Measurements from ENCODE around the gene FKRP.

FKRP gene

DNA sequence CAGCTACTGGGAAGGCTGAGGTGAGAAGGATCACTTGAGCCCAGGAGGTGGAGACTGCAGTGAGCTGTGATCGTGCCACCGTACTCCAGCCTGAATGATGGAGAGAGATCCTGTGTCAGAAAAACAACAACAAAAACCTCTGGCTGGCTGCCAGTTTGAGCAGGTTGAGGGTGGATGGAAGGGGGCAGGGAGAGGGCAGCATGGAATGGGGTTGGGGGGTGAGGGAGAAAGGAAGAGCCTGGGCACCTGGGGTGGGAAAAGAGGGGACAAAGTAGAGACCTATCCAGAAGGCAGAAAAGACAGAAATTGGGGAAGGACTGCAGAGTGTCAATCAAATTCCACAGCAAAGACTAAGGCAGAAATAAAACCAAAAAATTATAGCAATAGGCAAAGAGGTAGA, 37.8 kb downstream of the FKRP start:
- peaks cover 26% of the 10 kb centered on the region for H3K4me1 ChIP-seq (ENCODE audit: control insufficient read depth, low read length)
- H3K36me3 ChIP-seq (ENCODE audit: control insufficient read depth, low read length), result peaks cover 84% of the 10 kb centered on the region
- H3K27ac ChIP-seq (ENCODE audit: low read depth, low read length), result peak overlapping the region; percentile 89; the same call in 1 of the 2 replicates
- no peaks in the 10 kb centered on the region for H3K27me3 ChIP-seq (ENCODE audit: control insufficient read depth, low read length)
- H3K9me3 ChIP-seq (ENCODE audit: control insufficient read depth, insufficient read depth, low read length), result no peaks in the 10 kb centered on the region
- TF ChIP-seq CTCF (IDR thresholded peaks at IDR 0.05; ENCODE audit: low read depth, low read length, poor library complexity, severe bottlenecking) (no peak), EZH2phosphoT487 (IDR thresholded peaks at IDR 0.05; ENCODE audit: borderline replicate concordance, low read length) (no peak)
- H3K9me2 ChIP-seq (replicated peaks; ENCODE audit: control insufficient read depth, low read length), result no peaks in the 10 kb centered on the region
- peaks cover 72% of the 10 kb centered on the region for H3K79me2 ChIP-seq (ENCODE audit: control insufficient read depth, low read length)
- 0 out of 2 replicates have a peak, but pooled peaks cover 2% of the 10 kb centered on the region for H3F3A ChIP-seq (ENCODE audit: control insufficient read depth, insufficient read depth)
- H3K4me2 ChIP-seq (ENCODE audit: low read length), result peak overlapping the region; percentile 87
- peaks cover 25% of the 10 kb centered on the region; the same call in 1 of the 2 replicates for H4K20me1 ChIP-seq (ENCODE audit: control insufficient read depth, insufficient read depth, low read depth, low read length)
- peak overlapping the region; percentile 90 for H3K4me3 ChIP-seq (ENCODE audit: low read length)

- peaks cover 78% of the 10 kb centered on the region for H3K36me3 ChIP-seq (ENCODE audit: control insufficient read depth, low read length)
- H3K4me2 ChIP-seq (ENCODE audit: low read length), result peak overlapping the region; percentile 87
- H3K27ac ChIP-seq (ENCODE audit: low read depth, low read length), result peak overlapping the region; percentile 89
- no peaks in the 10 kb centered on the region for H3K27me3 ChIP-seq (ENCODE audit: control insufficient read depth, low read length)
- H3K79me2 ChIP-seq (ENCODE audit: control insufficient read depth, low read length), result peaks cover 72% of the 10 kb centered on the region
- peaks cover 25% of the 10 kb centered on the region; the same call in 1 of the 2 replicates for H4K20me1 ChIP-seq (ENCODE audit: control insufficient read depth, insufficient read depth, low read depth, low read length)
- no peaks in the 10 kb centered on the region; the same call in 1 of the 2 replicates for H3K9me3 ChIP-seq (ENCODE audit: control insufficient read depth, insufficient read depth, low read length)
- H3F3A ChIP-seq (ENCODE audit: control insufficient read depth, insufficient read depth), result 0 out of 2 replicates have a peak, but pooled peaks cover 2% of the 10 kb centered on the region
- peaks cover 32% of the 10 kb centered on the region for H3K4me1 ChIP-seq (ENCODE audit: control insufficient read depth, low read length)
- H3K9me2 ChIP-seq (replicated peaks; ENCODE audit: control insufficient read depth, low read length), result no peaks in the 10 kb centered on the region
- peak overlapping the region; percentile 90 for H3K4me3 ChIP-seq (ENCODE audit: low read length)
- no peak for TF ChIP-seq EZH2phosphoT487 (IDR thresholded peaks at IDR 0.05; ENCODE audit: borderline replicate concordance, low read length)
- TF ChIP-seq CTCF (IDR thresholded peaks at IDR 0.05; ENCODE audit: low read depth, low read length, poor library complexity, severe bottlenecking), result peak; percentile 45
Observed at GRCh38 chr19:46784262-46785053, 38.6 kb downstream of the FKRP start.

DNA sequence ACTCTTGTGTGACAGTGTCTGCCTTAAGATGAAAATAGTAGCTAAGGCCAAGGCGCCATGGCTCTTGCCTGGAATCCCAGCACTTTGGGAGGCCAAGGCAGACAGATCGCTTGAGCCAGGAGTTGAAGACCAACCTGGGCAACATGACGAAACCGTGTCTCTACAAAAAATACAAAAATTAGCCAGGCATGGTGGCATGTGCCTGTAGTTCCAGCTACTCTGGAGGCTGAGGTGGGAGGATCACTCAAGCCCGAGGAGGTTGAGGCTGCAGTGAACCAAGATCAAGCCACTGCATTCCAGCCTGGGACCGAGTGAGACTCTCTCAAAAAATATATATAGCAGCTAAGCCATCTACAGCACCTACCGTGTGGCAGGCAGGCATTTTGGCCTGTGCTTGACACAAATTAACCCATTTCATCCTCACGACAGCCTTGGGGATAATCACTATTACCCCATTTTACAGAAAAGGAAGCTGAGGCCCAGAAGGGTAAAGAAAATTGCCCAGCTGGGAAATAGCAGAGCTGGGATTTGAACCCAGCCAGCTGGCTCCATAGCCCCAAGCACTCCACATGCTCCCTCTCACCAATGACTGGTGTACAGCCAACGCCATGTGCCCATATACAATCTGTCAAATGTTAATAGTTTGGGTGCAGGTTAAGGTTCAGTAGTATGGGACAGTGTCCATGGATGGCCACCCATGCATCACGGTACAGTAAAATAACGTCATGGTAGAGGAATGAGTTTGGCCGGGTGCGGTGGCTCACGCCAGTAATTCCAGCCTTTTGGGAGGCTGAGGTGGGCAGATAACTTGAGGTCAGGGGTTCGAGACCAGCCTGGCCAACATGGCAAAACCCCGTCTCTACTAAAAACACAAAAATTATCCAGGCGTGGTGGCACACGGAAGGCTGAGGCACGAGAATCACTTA, 39.5 kb downstream of the FKRP start:
- Histone ChIP-seq H3K4me1 (ENCODE audit: control insufficient read depth, low read length) (peaks cover 32% of the 10 kb centered on the region), H3K79me2 (ENCODE audit: control insufficient read depth, low read length) (peaks cover 72% of the 10 kb centered on the region), H3K4me2 (ENCODE audit: low read length) (peak overlapping the region; percentile 87), H3K27ac (ENCODE audit: low read depth, low read length) (peak overlapping the region; percentile 89), H3K9me2 (replicated peaks; ENCODE audit: control insufficient read depth, low read length) (no peaks in the 10 kb centered on the region), H3K27me3 (ENCODE audit: control insufficient read depth, low read length) (no peaks in the 10 kb centered on the region), H4K20me1 (ENCODE audit: control insufficient read depth, insufficient read depth, low read depth, low read length) (peaks cover 25% of the 10 kb centered on the region; the same call in 1 of the 2 replicates), H3K4me3 (ENCODE audit: low read length) (peak overlapping the region; percentile 90), H3F3A (ENCODE audit: control insufficient read depth, insufficient read depth) (0 out of 2 replicates have a peak, but pooled peaks cover 2% of the 10 kb centered on the region), H3K36me3 (ENCODE audit: control insufficient read depth, low read length) (peaks cover 76% of the 10 kb centered on the region), H3K9me3 (ENCODE audit: control insufficient read depth, insufficient read depth, low read length) (no peaks in the 10 kb centered on the region; the same call in 1 of the 2 replicates)
- TF ChIP-seq EZH2phosphoT487 (IDR thresholded peaks at IDR 0.05; ENCODE audit: borderline replicate concordance, low read length) (no peak), CTCF (IDR thresholded peaks at IDR 0.05; ENCODE audit: low read depth, low read length, poor library complexity, severe bottlenecking) (no peak)
